ENCODE measurements around the gene ITGAV. TPM values are rescaled to one million over a fixed set of nuclear protein-coding genes. Genes with fewer than 3 reads are reported as not detected.

The ITGAV gene
- total RNA-seq, 1 donor from 2014 or later = 67.0 TPM

- Histone ChIP-seq H3K4me3 (no peak overlapping the region), H3K36me3 (no peaks in the 10 kb centered on the region), H3K27ac (no peak overlapping the region), H3K4me1 (peaks cover 32% of the 10 kb centered on the region), H3K9me3 (no peaks in the 10 kb centered on the region), H3K27me3 (no peaks in the 10 kb centered on the region)
- ATAC-seq (no peak), DNase-seq (no peak)
- TF ChIP-seq CTCF (IDR thresholded peaks at IDR 0.05) = no peak
- intact Hi-C loops (cut with DNase I) = no loop called here
These were observed 5.4 kb downstream of the ITGAV start for GRCh38 chr2:186595219-186595618.

- peaks cover 9% of the 10 kb centered on the region for H3K36me3 ChIP-seq
- no peak overlapping the region for H3K4me3 ChIP-seq
- H3K27ac ChIP-seq = no peak overlapping the region
- peaks cover 14% of the 10 kb centered on the region for H3K4me1 ChIP-seq
- ATAC-seq = no peak
- intact Hi-C loops (cut with DNase I) = no loop called here
- no peaks in the 10 kb centered on the region for H3K9me3 ChIP-seq
- no peak for TF ChIP-seq CTCF (IDR thresholded peaks at IDR 0.05)
- no peak for DNase-seq
- no peaks in the 10 kb centered on the region for H3K27me3 ChIP-seq
These were observed 9.4 kb downstream of the ITGAV start for GRCh38 chr2:186599186-186599778.

GRCh38 chr2:186603286-186603685 is 13.4 kb downstream of the ITGAV start:
- intact Hi-C loops (cut with DNase I) = no loop called here
- Histone ChIP-seq H3K27ac (no peak overlapping the region), H3K4me1 (peaks cover 3% of the 10 kb centered on the region), H3K36me3 (peaks cover 22% of the 10 kb centered on the region), H3K9me3 (no peaks in the 10 kb centered on the region), H3K4me3 (no peak overlapping the region), H3K27me3 (no peaks in the 10 kb centered on the region)
- no peak for ATAC-seq
- no peak for TF ChIP-seq CTCF (IDR thresholded peaks at IDR 0.05)
- no peak for DNase-seq

- peak overlapping the region; percentile 52 for H3K27ac ChIP-seq
- TF ChIP-seq CTCF (IDR thresholded peaks at IDR 0.05) = no peak
- ATAC-seq = peak; percentile 48
These were observed 15.2 kb downstream of the ITGAV start for GRCh38 chr2:186605041-186605440.

GRCh38 chr2:186607660-186608324 is 17.9 kb downstream of the ITGAV start:
- no peak for DNase-seq
- H3K27ac ChIP-seq = no peak overlapping the region
- no peak for ATAC-seq
- H3K4me1 ChIP-seq = peaks cover 3% of the 10 kb centered on the region
- peaks cover 22% of the 10 kb centered on the region for H3K36me3 ChIP-seq
- H3K27me3 ChIP-seq = no peaks in the 10 kb centered on the region
- H3K4me3 ChIP-seq = no peak overlapping the region
- intact Hi-C loops (cut with DNase I) = no loop called here
- no peaks in the 10 kb centered on the region for H3K9me3 ChIP-seq
- no peak for TF ChIP-seq CTCF (IDR thresholded peaks at IDR 0.05)

More at GRCh38 chr2:186605041-186605440, 15.2 kb downstream of the ITGAV start:
- no peak for DNase-seq
- peaks cover 3% of the 10 kb centered on the region for H3K4me1 ChIP-seq
- H3K4me3 ChIP-seq = no peak overlapping the region
- H3K9me3 ChIP-seq = no peaks in the 10 kb centered on the region
- H3K36me3 ChIP-seq = peaks cover 22% of the 10 kb centered on the region
- no peaks in the 10 kb centered on the region for H3K27me3 ChIP-seq
- intact Hi-C loops (cut with DNase I) = no loop called here
